ENCODE results near the gene HEATR9. TPM values are rescaled to one million over a fixed set of nuclear protein-coding genes. Genes with fewer than 3 reads are reported as not detected.

HEATR9 gene
- total RNA-seq, 1 donor from 2014 or later: not detected

- Mint-ChIP-seq H3K36me3 (ENCODE audit: unreplicated experiment) (no peaks in the 10 kb centered on the region), H3K4me1 (ENCODE audit: unreplicated experiment) (peaks cover 3% of the 10 kb centered on the region), H3K9me3 (ENCODE audit: unreplicated experiment) (no peaks in the 10 kb centered on the region), H3K27ac (ENCODE audit: unreplicated experiment) (no peak overlapping the region), H3K4me3 (ENCODE audit: unreplicated experiment) (no peak overlapping the region), H3K27me3 (ENCODE audit: unreplicated experiment) (no peaks in the 10 kb centered on the region)
- DNase-seq (ENCODE audit: extremely low spot score, unreplicated experiment): no peak
- no peak for TF ChIP-seq CTCF (IDR thresholded peaks at IDR 0.05)
Measured at GRCh38 chr17:35877345-35878029, 8.8 kb upstream of the HEATR9 start.

GRCh38 chr17:35876534-35876933 lies 7.8 kb upstream of the HEATR9 start:
- Mint-ChIP-seq H3K27ac (ENCODE audit: unreplicated experiment) (no peak overlapping the region), H3K4me3 (ENCODE audit: unreplicated experiment) (no peak overlapping the region), H3K9me3 (ENCODE audit: unreplicated experiment) (no peaks in the 10 kb centered on the region), H3K36me3 (ENCODE audit: unreplicated experiment) (no peaks in the 10 kb centered on the region), H3K4me1 (ENCODE audit: unreplicated experiment) (peaks cover 3% of the 10 kb centered on the region), H3K27me3 (ENCODE audit: unreplicated experiment) (no peaks in the 10 kb centered on the region)
- DNase-seq (ENCODE audit: extremely low spot score, unreplicated experiment): no peak
- TF ChIP-seq CTCF (IDR thresholded peaks at IDR 0.05): no peak

- DNase-seq (ENCODE audit: extremely low spot score, unreplicated experiment): no peak
- no peaks in the 10 kb centered on the region for H3K9me3 Mint-ChIP-seq (ENCODE audit: unreplicated experiment)
- peaks cover 3% of the 10 kb centered on the region for H3K4me1 Mint-ChIP-seq (ENCODE audit: unreplicated experiment)
- H3K4me3 Mint-ChIP-seq (ENCODE audit: unreplicated experiment): no peak overlapping the region
- TF ChIP-seq CTCF (IDR thresholded peaks at IDR 0.05): no peak
- H3K27me3 Mint-ChIP-seq (ENCODE audit: unreplicated experiment): no peaks in the 10 kb centered on the region
- H3K36me3 Mint-ChIP-seq (ENCODE audit: unreplicated experiment): no peaks in the 10 kb centered on the region
- no peak overlapping the region for H3K27ac Mint-ChIP-seq (ENCODE audit: unreplicated experiment)
Measured at GRCh38 chr17:35875800-35876139, 7.1 kb upstream of the HEATR9 start.

GRCh38 chr17:35875072-35875799 lies 6.5 kb upstream of the HEATR9 start:
- Mint-ChIP-seq H3K27me3 (ENCODE audit: unreplicated experiment) (no peaks in the 10 kb centered on the region), H3K36me3 (ENCODE audit: unreplicated experiment) (no peaks in the 10 kb centered on the region), H3K4me1 (ENCODE audit: unreplicated experiment) (peaks cover under 1% of the 10 kb centered on the region), H3K4me3 (ENCODE audit: unreplicated experiment) (no peak overlapping the region), H3K9me3 (ENCODE audit: unreplicated experiment) (no peaks in the 10 kb centered on the region), H3K27ac (ENCODE audit: unreplicated experiment) (no peak overlapping the region)
- TF ChIP-seq CTCF (IDR thresholded peaks at IDR 0.05): no peak
- DNase-seq (ENCODE audit: extremely low spot score, unreplicated experiment): no peak

- no peak for TF ChIP-seq CTCF (IDR thresholded peaks at IDR 0.05)
- Mint-ChIP-seq H3K9me3 (ENCODE audit: unreplicated experiment) (no peaks in the 10 kb centered on the region), H3K4me1 (ENCODE audit: unreplicated experiment) (no peaks in the 10 kb centered on the region), H3K27ac (ENCODE audit: unreplicated experiment) (no peak overlapping the region), H3K27me3 (ENCODE audit: unreplicated experiment) (no peaks in the 10 kb centered on the region), H3K36me3 (ENCODE audit: unreplicated experiment) (no peaks in the 10 kb centered on the region), H3K4me3 (ENCODE audit: unreplicated experiment) (no peak overlapping the region)
- DNase-seq (ENCODE audit: extremely low spot score, unreplicated experiment): no peak
Measured at GRCh38 chr17:35872196-35872980, 3.7 kb upstream of the HEATR9 start.

Data from osteocyte (in vitro differentiated cells).